GM21423 (cell line): ENCODE data around the gene WWOX.

Experiments
- ATAC-seq: cut with Tn5 transposase; IDR thresholded peaks from one replicate; pipeline ENCODE4 v1.9.1; 2021; ENCODE audit warnings: mild to moderate bottlenecking, moderate library complexity; ENCODE audit not compliant: unreplicated experiment

The WWOX gene

GRCh38 chr16:78487471-78487870 lies 388.0 kb downstream of the WWOX start:
- ATAC-seq = no peak

- no peak for ATAC-seq
Observed at GRCh38 chr16:78489072-78489471, 389.6 kb downstream of the WWOX start.

GRCh38 chr16:78489631-78490030 lies 390.2 kb downstream of the WWOX start:
- ATAC-seq = no peak

DNA sequence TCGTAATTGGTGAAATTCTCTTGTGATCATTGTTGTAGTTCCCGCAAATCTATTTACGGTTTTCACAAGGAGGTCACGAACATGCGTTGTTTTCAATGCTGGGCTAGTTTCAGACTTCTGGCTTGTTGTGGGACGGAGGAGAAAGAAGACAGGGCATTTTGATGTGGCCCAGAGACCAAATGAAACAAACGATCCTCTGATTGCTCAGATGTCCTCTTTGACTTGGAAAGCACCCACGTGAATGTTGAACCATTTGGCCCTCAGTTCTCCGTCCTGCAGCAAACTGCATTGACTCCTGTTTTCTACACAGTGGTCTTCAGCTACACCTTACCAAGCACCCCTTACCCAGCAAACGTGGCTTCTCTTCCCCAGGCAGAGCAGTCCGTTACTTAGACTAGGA lies 391.0 kb downstream of the WWOX start:
- ATAC-seq = no peak

DNA sequence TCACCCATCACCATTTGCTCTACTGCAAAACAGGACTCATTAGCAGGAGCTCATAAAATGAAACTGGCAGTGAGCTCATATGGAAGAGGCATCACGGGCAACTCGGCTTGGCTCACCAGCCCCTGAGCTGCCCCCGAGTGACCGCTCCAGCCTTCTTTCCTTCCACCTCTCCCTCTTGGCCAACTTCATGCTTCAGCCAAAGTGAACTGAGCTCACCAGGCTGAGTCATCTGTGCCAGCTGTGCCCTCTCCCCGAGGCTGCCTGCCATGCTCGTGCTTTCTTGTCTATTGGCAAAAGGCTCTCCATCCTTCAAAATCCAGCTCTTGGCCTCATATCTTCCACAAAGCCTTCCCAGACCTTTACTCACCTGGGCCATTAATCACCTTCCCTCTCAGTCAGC lies 391.4 kb downstream of the WWOX start:
- ATAC-seq = no peak

- ATAC-seq = no peak
Observed at GRCh38 chr16:78493573-78493972, 394.1 kb downstream of the WWOX start.

- ATAC-seq = no peak
Observed at GRCh38 chr16:78494105-78494504, 394.7 kb downstream of the WWOX start.

GRCh38 chr16:78494674-78495073 lies 395.2 kb downstream of the WWOX start:
- no peak for ATAC-seq

DNA sequence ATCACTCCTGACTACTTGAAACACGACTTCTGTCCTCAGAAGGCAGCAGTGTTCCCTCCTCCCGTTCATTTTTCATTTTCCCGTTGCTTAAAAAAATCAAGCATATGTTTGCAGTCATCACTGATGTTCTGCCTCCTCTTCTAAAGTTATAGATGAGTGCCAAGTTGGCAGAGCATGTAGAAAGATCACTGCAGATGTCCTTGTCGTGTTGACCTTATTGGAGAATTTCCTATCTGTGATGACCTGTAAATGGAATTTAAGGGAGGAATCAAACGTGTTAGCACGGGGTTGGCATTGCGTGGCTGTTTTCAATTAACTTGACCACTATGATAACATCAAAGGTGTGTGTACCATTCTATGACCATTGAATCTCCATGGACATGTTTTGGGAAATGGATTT lies 396.7 kb downstream of the WWOX start:
- ATAC-seq = no peak

GRCh38 chr16:78499399-78499798 lies 399.9 kb downstream of the WWOX start:
- no peak for ATAC-seq

DNA sequence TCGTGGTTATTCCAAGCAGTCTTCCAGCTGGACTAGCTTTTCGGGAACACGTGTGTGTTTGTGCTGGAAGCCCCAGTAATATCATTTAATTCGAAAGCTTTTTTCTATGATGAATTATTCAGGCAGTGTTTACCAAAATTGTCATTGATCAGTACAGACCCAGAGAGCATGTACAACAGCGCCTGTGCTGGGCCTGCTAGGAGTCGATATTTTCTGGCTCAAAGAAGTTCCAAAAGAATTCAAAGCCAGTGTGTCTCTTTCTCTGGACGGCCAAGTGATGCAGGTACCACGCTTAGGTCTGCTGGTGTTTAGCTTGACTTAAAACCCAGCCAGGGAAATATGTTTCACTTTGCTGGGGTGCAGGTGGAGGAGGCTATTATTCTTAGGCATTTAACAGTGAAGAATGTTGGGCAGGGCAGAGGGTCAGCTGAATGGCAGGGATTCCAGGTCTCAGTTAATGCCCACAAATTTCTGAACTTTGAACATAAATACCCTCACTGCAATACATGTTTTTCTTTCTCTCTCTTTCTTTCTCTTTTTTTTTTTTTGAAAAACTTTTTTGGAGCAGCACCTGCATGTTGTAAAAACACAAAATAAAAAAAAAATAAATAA lies 401.3 kb downstream of the WWOX start:
- no peak for ATAC-seq

DNA sequence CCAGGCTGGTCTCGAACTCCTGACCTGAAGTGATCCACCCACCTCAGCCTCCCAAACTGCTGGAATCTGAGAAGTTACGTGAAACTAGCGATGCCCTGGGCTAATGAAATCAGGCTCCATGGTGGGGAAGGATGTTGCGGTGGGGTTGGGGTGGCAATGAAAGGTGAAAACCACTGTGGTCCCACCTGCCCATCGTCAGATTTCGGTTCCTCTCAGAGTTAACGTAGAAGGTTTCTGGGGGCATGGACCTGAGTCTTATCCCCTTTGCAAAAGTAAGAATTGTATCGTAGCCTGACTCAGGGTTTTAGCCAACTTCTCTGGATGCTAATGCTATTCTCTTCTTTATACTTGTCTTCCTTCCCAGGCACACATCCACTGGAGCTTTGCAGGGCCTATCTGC lies 402.3 kb downstream of the WWOX start:
- no peak for ATAC-seq

DNA sequence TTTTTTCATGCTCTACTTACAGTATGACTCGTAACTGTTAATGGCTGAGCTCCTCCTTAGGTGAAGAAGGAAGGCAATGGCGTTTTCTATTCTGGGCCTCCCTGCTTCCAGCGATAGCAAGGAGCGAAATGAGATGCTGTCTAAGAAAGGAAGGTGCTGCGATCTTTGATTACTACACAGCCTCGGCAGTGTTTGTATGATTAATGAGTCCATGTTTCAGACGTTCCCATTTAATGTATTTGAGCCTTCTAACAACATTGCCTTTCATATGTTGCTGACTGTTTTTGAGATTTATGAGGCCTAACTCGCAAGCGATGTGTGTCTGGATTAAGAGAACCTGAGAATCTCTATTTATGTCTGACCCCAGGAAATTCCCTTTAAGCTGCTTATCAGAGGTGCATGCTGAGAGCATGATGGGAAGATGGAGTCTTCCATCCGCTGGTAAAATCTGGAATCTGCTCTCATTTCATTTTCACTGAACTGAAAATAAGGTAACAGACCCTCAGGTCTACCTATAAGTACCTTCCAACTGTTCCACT lies 403.4 kb downstream of the WWOX start:
- no peak for ATAC-seq

- ATAC-seq = no peak
Observed at GRCh38 chr16:78503602-78504001, 404.1 kb downstream of the WWOX start.

DNA sequence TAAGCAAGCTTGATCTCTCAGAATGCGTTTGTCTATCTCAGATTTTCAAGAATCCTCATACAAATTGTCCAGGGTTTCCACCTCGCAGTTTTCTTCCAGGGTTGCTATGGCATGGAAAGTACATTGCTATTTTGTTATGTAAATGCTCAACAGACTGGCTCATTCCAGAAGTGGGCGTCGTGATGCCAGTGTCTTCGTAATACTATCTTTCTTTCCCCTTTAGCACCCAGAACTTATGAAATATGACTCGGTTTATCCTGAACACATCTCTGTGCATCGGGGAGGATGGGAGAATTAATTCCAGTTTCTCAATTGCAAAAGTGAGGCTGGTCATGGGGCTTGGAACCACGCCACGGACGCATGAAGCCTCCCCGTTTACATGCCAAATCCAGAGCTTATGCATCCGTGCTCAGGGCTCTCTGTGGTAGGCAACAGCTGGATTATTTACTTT lies 405.0 kb downstream of the WWOX start:
- ATAC-seq = no peak

GRCh38 chr16:78505036-78505435 lies 405.6 kb downstream of the WWOX start:
- ATAC-seq = no peak

- no peak for ATAC-seq
Observed at GRCh38 chr16:78505544-78506366, 406.3 kb downstream of the WWOX start.

- no peak for ATAC-seq
Observed at GRCh38 chr16:78506367-78507193, 407.1 kb downstream of the WWOX start.

DNA sequence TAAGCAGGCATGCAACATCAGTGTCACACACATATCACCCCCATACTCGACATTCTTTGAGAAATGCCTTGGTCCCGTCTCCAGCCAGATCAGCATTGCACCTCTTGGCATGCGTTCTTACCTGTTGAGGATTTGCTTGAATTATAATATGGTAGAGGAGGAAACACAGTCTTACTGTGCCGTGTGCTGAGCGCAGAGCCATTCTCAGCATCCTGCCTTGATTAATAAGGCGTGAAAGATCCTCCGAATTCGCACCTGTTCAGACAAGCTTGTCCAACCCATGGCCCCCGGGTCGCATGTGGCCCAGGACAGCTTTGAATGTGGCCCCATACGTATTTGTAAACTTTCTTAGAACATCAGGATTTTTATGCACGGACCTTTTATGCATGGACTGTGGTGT lies 408.1 kb downstream of the WWOX start:
- ATAC-seq = no peak

GRCh38 chr16:78509965-78510364 lies 410.5 kb downstream of the WWOX start:
- ATAC-seq = no peak

GRCh38 chr16:78510496-78510895 lies 411.0 kb downstream of the WWOX start:
- ATAC-seq = no peak
